Activated T-cell treated with anti-CD3 and anti-CD28 coated beads, Interleukin-2, amount 50 U/mL, for 4 hours (primary cell): ENCODE measurements around the gene PATL2. TPM values are rescaled to one million over a fixed set of nuclear protein-coding genes. Genes with fewer than 3 reads are reported as not detected.

Experiments used
- total RNA-seq, 3 donors: library from RNA; stranded (reverse); gene quantifications; one replicate each; pipeline ENCODE4 v1.2.1, GENCODE V29; 2021

Gene PATL2
- total RNA-seq, 3 donors from 2014 or later: 3.6 to 5.2 (median 3.9) TPM

Other genes with a start within 250 kb of the PATL2 start
- 100 to 1,000 TPM; 197 to 214 (median 201) TPM for gene EIF3J, start 174.2 kb downstream of the PATL2 start, total RNA-seq
- 10 to 100 TPM; 36.9 to 37.3 (median 37.1) TPM for gene SPG11, start 47.7 kb downstream of the PATL2 start, total RNA-seq
- gene B2M, start 194 bp upstream of the PATL2 start, total RNA-seq: 1,000 to 10,000 TPM; 3,850 to 4,350 (median 4,124) TPM
- gene TRIM69, start 25.2 kb upstream of the PATL2 start, total RNA-seq: 10 to 100 TPM; 45.4 to 58.2 (median 46.4) TPM
- not detected for gene TERB2, start 245.4 kb upstream of the PATL2 start, total RNA-seq